Peyer's patch (tissue), 4 donors: ENCODE results near the gene CD1E. TPM values are rescaled to one million over a fixed set of nuclear protein-coding genes. Genes with fewer than 3 reads are reported as not detected.

Source experiments
- DNase-seq, 3 donors: peaks; one replicate each; pipeline ENCODE4 v3.0.0-alpha.2; 2017 to 2019
- H3K27ac ChIP-seq, 4 donors: fragments of 200-600 bp; sonication (generic); one replicate each; pipeline ENCODE4 v1.5.1; 2016 to 2019
- H3K27me3 ChIP-seq, 2 donors: fragments of 200-600 bp; sonication (generic); one replicate each; pipeline ENCODE4 v1.5.1; 2019
- H3K36me3 ChIP-seq, 3 donors: fragments of 200-600 bp; sonication (generic); one replicate each; pipeline ENCODE4 v1.5.1; 2016 to 2019
- H3K4me1 ChIP-seq, 4 donors: fragments of 200-600 bp; sonication (generic); one replicate each; pipeline ENCODE4 v1.5.1; 2016 to 2019
- H3K4me3 ChIP-seq, 4 donors: fragments of 200-600 bp; sonication (generic); 1 replicate in 3 of 4; 2 replicates in 1 of 4; pipeline ENCODE4 v1.5.1; 2016 to 2019; ENCODE audit warnings: mild to moderate bottlenecking in 1 of 4
- H3K9me3 ChIP-seq, 4 donors: fragments of 200-600 bp; sonication (generic); one replicate each; pipeline ENCODE4 v1.5.1; 2016 to 2019; ENCODE audit warnings: mild to moderate bottlenecking in 1 of 4
- POLR2A ChIP-seq, 2 donors: fragments of 450-650 bp; IDR thresholded peaks; one replicate each; pipeline ENCODE4 v1.5.1; 2017; ENCODE audit warnings: antibody characterized with exemption in 2 of 2, mild to moderate bottlenecking in 2 of 2, moderate library complexity in 2 of 2
- total RNA-seq, 4 donors: library from RNA; depleted of rRNA; stranded (reverse); fragments of >200 nt; gene quantifications; one replicate each; pipeline ENCODE4 v1.1.0, GENCODE V29; 2016
- TF ChIP-seq, protein P1 (sequence below), 6 experiments: fragments of 450-650 bp in 4 of 6; fragments of 200-600 bp in 2 of 6; sonication (generic) in 1 of 6; IDR thresholded peaks; one replicate each; pipeline ENCODE4 v1.5.1; 2017 to 2019; ENCODE audit warnings: antibody characterized with exemption in 6 of 6, mild to moderate bottlenecking in 3 of 6, moderate library complexity in 1 of 6

Gene CD1E
- total RNA-seq, 4 donors from 2014 or later, result not detected

GRCh38 chr1:158393476-158393875, 39.8 kb downstream of the CD1E start:
- Histone ChIP-seq H3K27me3 (no peaks in the 10 kb centered on the region), H3K27ac (no peak overlapping the region), H3K4me3 (no peak overlapping the region), H3K36me3 (no peaks in the 10 kb centered on the region), H3K4me1 (no peaks in the 10 kb centered on the region), H3K9me3 (no peaks in the 10 kb centered on the region)
- DNase-seq, result no peak
- TF ChIP-seq, protein P1, sequence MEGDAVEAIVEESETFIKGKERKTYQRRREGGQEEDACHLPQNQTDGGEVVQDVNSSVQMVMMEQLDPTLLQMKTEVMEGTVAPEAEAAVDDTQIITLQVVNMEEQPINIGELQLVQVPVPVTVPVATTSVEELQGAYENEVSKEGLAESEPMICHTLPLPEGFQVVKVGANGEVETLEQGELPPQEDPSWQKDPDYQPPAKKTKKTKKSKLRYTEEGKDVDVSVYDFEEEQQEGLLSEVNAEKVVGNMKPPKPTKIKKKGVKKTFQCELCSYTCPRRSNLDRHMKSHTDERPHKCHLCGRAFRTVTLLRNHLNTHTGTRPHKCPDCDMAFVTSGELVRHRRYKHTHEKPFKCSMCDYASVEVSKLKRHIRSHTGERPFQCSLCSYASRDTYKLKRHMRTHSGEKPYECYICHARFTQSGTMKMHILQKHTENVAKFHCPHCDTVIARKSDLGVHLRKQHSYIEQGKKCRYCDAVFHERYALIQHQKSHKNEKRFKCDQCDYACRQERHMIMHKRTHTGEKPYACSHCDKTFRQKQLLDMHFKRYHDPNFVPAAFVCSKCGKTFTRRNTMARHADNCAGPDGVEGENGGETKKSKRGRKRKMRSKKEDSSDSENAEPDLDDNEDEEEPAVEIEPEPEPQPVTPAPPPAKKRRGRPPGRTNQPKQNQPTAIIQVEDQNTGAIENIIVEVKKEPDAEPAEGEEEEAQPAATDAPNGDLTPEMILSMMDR (IDR thresholded peaks at IDR 0.05), result no peak
- no peak for TF ChIP-seq POLR2A (IDR thresholded peaks at IDR 0.05)

GRCh38 chr1:158396646-158397045, 43.0 kb downstream of the CD1E start:
- H3K4me3 ChIP-seq, result no peak overlapping the region
- TF ChIP-seq, protein P1 (IDR thresholded peaks at IDR 0.05), result no peak
- no peak for TF ChIP-seq POLR2A (IDR thresholded peaks at IDR 0.05)
- no peak overlapping the region for H3K27ac ChIP-seq
- H3K9me3 ChIP-seq, result no peaks in the 10 kb centered on the region
- no peak for DNase-seq
- no peaks in the 10 kb centered on the region for H3K36me3 ChIP-seq
- H3K4me1 ChIP-seq, result no peaks in the 10 kb centered on the region
- no peaks in the 10 kb centered on the region for H3K27me3 ChIP-seq

- Histone ChIP-seq H3K27ac (no peak within 1 kb of the TSS), H3K9me3 (no peaks in the 10 kb centered on the region), H3K4me1 (no peaks in the 10 kb centered on the region), H3K27me3 (no peaks in the 10 kb centered on the region), H3K36me3 (no peaks in the 10 kb centered on the region), H3K4me3 (no peak within 1 kb of the TSS)
- no peak for DNase-seq
- TF ChIP-seq POLR2A (IDR thresholded peaks at IDR 0.05), result no peak
- TF ChIP-seq, protein P1 (IDR thresholded peaks at IDR 0.05), result no peak
Observed at GRCh38 chr1:158398818-158399514, 45.3 kb downstream of the CD1E start, which contains the start of gene OR10T2. OR10T2 (minus strand) TSS chr1:158399466; CDS start chr1:158399466, 0 bp downstream.

DNA sequence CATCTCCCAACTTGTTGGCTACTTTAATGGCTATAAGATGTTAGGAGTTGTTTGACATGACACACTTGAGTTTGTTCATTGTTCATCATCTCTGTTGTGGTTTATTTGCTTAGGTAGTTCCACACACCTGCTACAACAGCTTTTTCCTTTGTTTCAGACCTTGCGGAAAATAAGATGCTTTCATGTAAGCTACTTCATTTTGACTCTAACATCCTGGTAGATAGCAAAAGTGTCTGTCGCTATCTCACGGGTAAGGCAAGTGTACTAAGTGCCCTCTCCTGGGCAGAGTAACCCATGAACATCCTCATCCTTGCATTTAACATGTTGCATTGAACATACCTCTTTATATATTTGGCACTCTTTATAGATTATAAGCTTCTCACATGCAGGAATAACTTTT, 47.2 kb downstream of the CD1E start:
- H3K27ac ChIP-seq, result no peak overlapping the region
- H3K4me3 ChIP-seq, result no peak overlapping the region
- no peaks in the 10 kb centered on the region for H3K4me1 ChIP-seq
- TF ChIP-seq, protein P1 (IDR thresholded peaks at IDR 0.05), result no peak
- no peak for TF ChIP-seq POLR2A (IDR thresholded peaks at IDR 0.05)
- no peaks in the 10 kb centered on the region for H3K9me3 ChIP-seq
- no peak for DNase-seq
- H3K27me3 ChIP-seq, result no peaks in the 10 kb centered on the region
- H3K36me3 ChIP-seq, result no peaks in the 10 kb centered on the region

DNA sequence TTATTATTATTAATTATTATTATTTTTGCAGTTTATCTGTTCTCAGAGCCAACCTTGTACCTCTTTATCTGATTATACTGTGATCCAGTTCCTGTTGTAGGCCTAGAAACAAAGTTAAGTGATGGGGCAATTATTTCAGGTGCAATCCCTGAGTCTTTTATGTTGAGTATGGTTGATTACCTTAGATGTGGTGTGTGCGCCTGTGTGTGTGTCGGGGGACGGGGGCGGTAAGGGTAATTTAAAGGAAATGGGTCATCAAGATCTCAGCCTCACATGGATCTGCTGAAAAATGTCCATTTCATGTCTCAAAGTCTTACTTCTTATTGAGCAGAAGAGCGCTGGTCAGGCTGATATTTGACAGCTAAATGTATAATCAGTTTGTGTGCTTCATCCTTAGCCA, 53.4 kb downstream of the CD1E start:
- DNase-seq, result no peak
- no peaks in the 10 kb centered on the region for H3K4me1 ChIP-seq
- no peak for TF ChIP-seq POLR2A (IDR thresholded peaks at IDR 0.05)
- TF ChIP-seq, protein P1 (IDR thresholded peaks at IDR 0.05), result no peak
- no peaks in the 10 kb centered on the region for H3K9me3 ChIP-seq
- H3K4me3 ChIP-seq, result no peak overlapping the region
- no peak overlapping the region for H3K27ac ChIP-seq
- H3K27me3 ChIP-seq, result no peaks in the 10 kb centered on the region
- H3K36me3 ChIP-seq, result no peaks in the 10 kb centered on the region

Other genes starting within 250 kb of the CD1E start
- 10 to 100 TPM; 11.6 to 34.7 (median 16.4) TPM for gene CD1D, start 173.0 kb upstream of the CD1E start, total RNA-seq
- not detected for gene CD1A, start 99.5 kb upstream of the CD1E start, total RNA-seq
- gene CD1C, start 64.0 kb upstream of the CD1E start, total RNA-seq, result 10 to 100 TPM in 1 of 4 donors, 1 to 10 TPM in 1, not detected in 2; 1.3 to 15.7 TPM
- not detected for gene CD1B, start 22.4 kb upstream of the CD1E start, total RNA-seq
- gene OR10T2, start 45.6 kb downstream of the CD1E start, total RNA-seq, result not detected
- gene OR10K2, start 72.3 kb downstream of the CD1E start, total RNA-seq, result not detected
- not detected for gene OR10K1, start 107.9 kb downstream of the CD1E start, total RNA-seq
- gene OR10R2, start 118.3 kb downstream of the CD1E start, total RNA-seq, result not detected
- gene OR6Y1, start 200.5 kb downstream of the CD1E start, total RNA-seq, result not detected
- not detected for gene OR6P1, start 216.7 kb downstream of the CD1E start, total RNA-seq
- gene OR10X1, start 226.0 kb downstream of the CD1E start, total RNA-seq, result not detected